ENCODE measurements around the gene EIF1AY.
"Not testable (repeated sequence)": the region's sequence is repeated elsewhere in the genome, so short reads cannot be mapped to it uniquely, and the experiment has no call there.

EIF1AY gene

GRCh38 chrY:20575531-20576121, at the start of gene EIF1AY:
Gene EIF1AY (plus strand): TSS chrY:20575776. CDS start chrY:20575872, 96 bp downstream.
- peak; percentile 94 for DNase-seq

GRCh38 chrY:20528435-20528834, 47.1 kb upstream of the EIF1AY start:
- DNase-seq, result no peak

GRCh38 chrY:20538186-20538585, 37.4 kb upstream of the EIF1AY start:
- no peak for DNase-seq

GRCh38 chrY:20538933-20539332, 36.6 kb upstream of the EIF1AY start:
- DNase-seq, result no peak

- no peak for DNase-seq
Measured at GRCh38 chrY:20544451-20544960, 31.1 kb upstream of the EIF1AY start.

- DNase-seq, result peak; percentile 16
Measured at GRCh38 chrY:20546071-20546470, 29.5 kb upstream of the EIF1AY start.

- no peak for DNase-seq
Measured at GRCh38 chrY:20549289-20549688, 26.3 kb upstream of the EIF1AY start.

GRCh38 chrY:20551840-20552239, 23.7 kb upstream of the EIF1AY start:
- DNase-seq, result no peak

- DNase-seq, result not testable (repeated sequence)
Measured at GRCh38 chrY:20552764-20553323, 22.7 kb upstream of the EIF1AY start.

- DNase-seq, result no peak
Measured at GRCh38 chrY:20555820-20556219, 19.8 kb upstream of the EIF1AY start.

GRCh38 chrY:20558677-20559076, 16.9 kb upstream of the EIF1AY start:
- peak; percentile 32 for DNase-seq

- DNase-seq, result no peak
Measured at GRCh38 chrY:20559873-20560512, 15.6 kb upstream of the EIF1AY start.

- no peak for DNase-seq
Measured at GRCh38 chrY:20571306-20571705, 4.3 kb upstream of the EIF1AY start.

GRCh38 chrY:20576506-20576905, 930 bp downstream of the EIF1AY start:
- DNase-seq, result peak; percentile 28

GRCh38 chrY:20578206-20578605, 2.6 kb downstream of the EIF1AY start:
- DNase-seq, result no peak

- no peak for DNase-seq
Measured at GRCh38 chrY:20581687-20582086, 6.1 kb downstream of the EIF1AY start.

- DNase-seq, result no peak
Measured at GRCh38 chrY:20586161-20586560, 10.6 kb downstream of the EIF1AY start.

Measured in inflammatory macrophage treated with lipopolysaccharide for 4 hours (primary cell).